ENCODE results near the gene ENOX1.

ENOX1 gene

GRCh38 chr13:43240278-43240677 is 546.5 kb downstream of the ENOX1 start:
- TF ChIP-seq ZFX (IDR thresholded peaks at IDR 0.05) = no peak
- TF ChIP-seq CTCF (conservative IDR thresholded peaks at IDR 0.05) = no peak
- H3K27ac ChIP-seq = no peak overlapping the region

DNA sequence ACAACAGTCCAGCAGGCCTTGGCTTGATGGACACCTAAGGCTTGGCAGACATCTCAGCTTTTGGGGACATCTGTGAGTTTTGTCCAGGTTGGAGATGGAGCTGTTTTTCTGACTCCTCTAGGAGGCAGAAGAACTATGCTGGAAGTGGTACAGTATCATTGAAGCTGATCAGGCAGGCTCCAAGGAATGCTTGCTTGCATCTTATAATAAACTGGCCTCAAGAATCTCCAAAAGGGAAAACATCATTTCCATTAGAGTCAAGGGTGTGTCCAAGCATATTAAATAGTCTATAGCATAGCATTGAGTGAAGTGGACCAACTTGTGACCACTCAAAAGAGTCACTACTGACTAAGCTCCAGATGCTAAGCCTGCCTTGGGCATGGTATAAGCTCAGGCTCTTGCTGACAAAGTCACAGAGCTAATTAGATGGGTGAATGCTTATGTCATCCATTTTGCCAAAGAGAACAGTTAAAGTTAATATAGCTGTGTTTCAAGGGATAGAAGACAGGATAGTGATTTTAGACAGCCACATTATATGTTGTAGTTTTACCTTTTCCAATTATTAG is 547.4 kb downstream of the ENOX1 start:
- H3K27ac ChIP-seq = no peak overlapping the region
- TF ChIP-seq ZFX (IDR thresholded peaks at IDR 0.05) (no peak), CTCF (conservative IDR thresholded peaks at IDR 0.05) (no peak)

- TF ChIP-seq ZFX (IDR thresholded peaks at IDR 0.05) (no peak), CTCF (conservative IDR thresholded peaks at IDR 0.05) (no peak)
- no peak overlapping the region for H3K27ac ChIP-seq
Measured at GRCh38 chr13:43238341-43239083, 548.3 kb downstream of the ENOX1 start.

GRCh38 chr13:43237616-43238015 is 549.2 kb downstream of the ENOX1 start:
- H3K27ac ChIP-seq = no peak overlapping the region
- no peak for TF ChIP-seq CTCF (conservative IDR thresholded peaks at IDR 0.05)
- TF ChIP-seq ZFX (IDR thresholded peaks at IDR 0.05) = no peak

- no peak overlapping the region for H3K27ac ChIP-seq
- TF ChIP-seq CTCF (conservative IDR thresholded peaks at IDR 0.05) (no peak), ZFX (IDR thresholded peaks at IDR 0.05) (no peak)
Measured at GRCh38 chr13:43235028-43235427, 551.7 kb downstream of the ENOX1 start.

DNA sequence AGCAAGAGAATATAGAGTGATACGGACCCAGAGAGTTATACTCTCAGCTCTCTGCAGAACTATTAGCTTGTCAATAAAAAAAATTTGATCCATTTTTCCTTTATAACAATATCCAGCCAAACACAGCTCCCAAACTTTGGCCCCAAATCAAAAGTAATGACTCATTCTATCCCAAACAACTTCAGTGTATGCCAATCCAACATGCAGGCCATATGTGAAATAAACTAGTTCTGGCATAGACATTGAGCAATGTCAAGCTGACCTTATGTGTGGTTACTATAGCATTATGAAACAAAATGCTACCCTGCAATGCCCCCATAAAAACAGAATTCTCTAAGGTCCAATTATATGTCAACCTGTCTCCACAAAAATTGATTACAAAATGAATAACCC is 553.9 kb downstream of the ENOX1 start:
- no peak overlapping the region for H3K27ac ChIP-seq
- no peak for TF ChIP-seq CTCF (conservative IDR thresholded peaks at IDR 0.05)
- TF ChIP-seq ZFX (IDR thresholded peaks at IDR 0.05) = no peak

- no peak overlapping the region for H3K27ac ChIP-seq
- TF ChIP-seq CTCF (conservative IDR thresholded peaks at IDR 0.05) = no peak
- no peak for TF ChIP-seq ZFX (IDR thresholded peaks at IDR 0.05)
Measured at GRCh38 chr13:43232144-43232872, 554.5 kb downstream of the ENOX1 start.

All from C4-2B (cell line).